ENCODE measurements around the gene DMAC2. TPM values are rescaled to one million over a fixed set of nuclear protein-coding genes. Genes with fewer than 3 reads are reported as not detected.

DMAC2 gene
- polyA plus RNA-seq, 1 of the 3 experiments (the other 2 are of a cell fraction), result 71.4 TPM

- no peak overlapping the region for H3K4me2 ChIP-seq
- H3K9me2 ChIP-seq, result no peaks in the 10 kb centered on the region
- H3K9ac ChIP-seq, result no peak overlapping the region
- ChIA-PET POLR2A (no interaction called here), CTCF (no interaction called here)
- H3K79me2 ChIP-seq (ENCODE audit: insufficient read depth), result no peaks in the 10 kb centered on the region
- no peaks in the 10 kb centered on the region for H3K9me3 ChIP-seq
- H2AFZ ChIP-seq (ENCODE audit: low read depth), result no peak overlapping the region
- 90% methylated on average over 12 of the region's 12 CpGs for WGBS (ENCODE audit: low lambda C conversion rate)
- TF ChIP-seq FOXJ3 (CRISPR knock-in tag; IDR thresholded peaks at IDR 0.05), result no peak
- TF ChIP-seq MAX (IDR thresholded peaks at IDR 0.05; ENCODE audit: low read depth), result no peak
- no peak for TF ChIP-seq GABPA (IDR thresholded peaks at IDR 0.05; ENCODE audit: low read depth)
- TF ChIP-seq SIN3A (IDR thresholded peaks at IDR 0.05; ENCODE audit: borderline replicate concordance, low read depth, low read length), result no peak
- no peak for TF ChIP-seq PBX3 (IDR thresholded peaks at IDR 0.05)
- TF ChIP-seq CHD2 (IDR thresholded peaks at IDR 0.05; ENCODE audit: low read length, partially characterized antibody), result no peak
- no peak for TF ChIP-seq RXRA (IDR thresholded peaks at IDR 0.05; ENCODE audit: borderline replicate concordance, low read depth)
- TF ChIP-seq GATA2 (CRISPR knock-in tag; IDR thresholded peaks at IDR 0.05), result no peak
- no peak for TF ChIP-seq MXI1 (IDR thresholded peaks at IDR 0.05; ENCODE audit: low read depth, low read length)
- TF ChIP-seq USF2 (IDR thresholded peaks at IDR 0.05; ENCODE audit: borderline replicate concordance, low read depth, low read length), result no peak
- TF ChIP-seq YY1 (IDR thresholded peaks at IDR 0.05; ENCODE audit: low read depth), result no peak
- TF ChIP-seq FOSL2 (IDR thresholded peaks at IDR 0.05; ENCODE audit: borderline replicate concordance, low read depth), result no peak
- no peak for TF ChIP-seq NFIC (IDR thresholded peaks at IDR 0.05; ENCODE audit: borderline replicate concordance)
- no peak for TF ChIP-seq POLR2AphosphoS5 (IDR thresholded peaks at IDR 0.05; ENCODE audit: low read depth, low read length)
- TF ChIP-seq ZBTB33 (IDR thresholded peaks at IDR 0.05; ENCODE audit: borderline replicate concordance, low read depth), result no peak
- TF ChIP-seq TEAD4 (IDR thresholded peaks at IDR 0.05; ENCODE audit: borderline replicate concordance, insufficient read depth), result no peak
- H3K27ac ChIP-seq (ENCODE audit: low read depth in 2 of 2, low read length in 1 of 2), result no peak overlapping the region
- H3K4me3 ChIP-seq (ENCODE audit: low read depth in 2 of 2, low read length in 1 of 2), result no peak overlapping the region
- H3K36me3 ChIP-seq (replicated peaks in 1 of 2; ENCODE audit: control insufficient read depth in 1 of 2, insufficient read depth in 2 of 2, low read length in 1 of 2), result peaks cover 3 to 28% of the 10 kb centered on the region in 2 experiments
- no peak for DNase-seq
- H4K20me1 ChIP-seq (ENCODE audit: insufficient read depth), result no peaks in the 10 kb centered on the region
- peaks cover 0 to 2% of the 10 kb centered on the region in 2 experiments; a peak in 1 of 4 replicates for H3K4me1 ChIP-seq (ENCODE audit: control insufficient read depth in 1 of 2, insufficient read depth in 2 of 2, low read depth in 1 of 2, low read length in 1 of 2)
- no peaks in the 10 kb centered on the region for H3K27me3 ChIP-seq (ENCODE audit: insufficient read depth)
- no peaks in the 10 kb centered on the region for H3F3A ChIP-seq (replicated peaks; ENCODE audit: insufficient read depth)
Measured at GRCh38 chr19:41422955-41423354, 16.8 kb downstream of the DMAC2 start.
